Adrenal gland (tissue), 12 donors: ENCODE data around the gene CORO2B. TPM values are rescaled to one million over a fixed set of nuclear protein-coding genes. Genes with fewer than 3 reads are reported as not detected.

ENCODE experiments used
- DNase-seq, 7 donors: peaks; one replicate each; pipeline ENCODE4 v3.0.0-alpha.2; 2019 to 2020
- H3K27ac ChIP-seq, 5 donors: fragments of 200-600 bp; sonication (generic) in 4 of 5; 1 replicate in 3 of 5; 2 replicates in 2 of 5; pipeline versions ENCODE4 v1.5.1 to v1.8.0; 2016 to 2020; ENCODE audit warnings: mild to moderate bottlenecking in 1 of 5
- H3K27me3 ChIP-seq: fragments of 200-600 bp; 2 replicates; pipeline ENCODE4 v1.8.0; 2021
- H3K36me3 ChIP-seq, 2 donors: fragments of 200-600 bp; replicated peaks in 1 of 2; 1 replicate in 1 of 2; 2 replicates in 1 of 2; pipeline versions ENCODE4 v1.5.1 to v1.8.0; 2018 to 2022
- H3K4me1 ChIP-seq, 2 donors: fragments of 200-600 bp; replicated peaks in 1 of 2; 1 replicate in 1 of 2; 2 replicates in 1 of 2; pipeline versions ENCODE4 v1.5.1 to v1.8.0; 2018 to 2021
- H3K4me3 ChIP-seq, 4 donors: fragments of 200-600 bp; sonication (generic) in 3 of 4; one replicate each; pipeline ENCODE4 v1.5.1; 2016 to 2018
- H3K9me3 ChIP-seq, 3 donors: fragments of 200-600 bp; sonication (generic) in 1 of 3; replicated peaks in 1 of 3; 1 replicate in 2 of 3; 2 replicates in 1 of 3; pipeline versions ENCODE4 v1.5.1 to v1.8.0; 2016 to 2021
- CTCF ChIP-seq, 6 experiments: fragments of 450-650 bp in 4 of 6; fragments of 200-600 bp in 2 of 6; sonication (generic) in 1 of 6; IDR thresholded peaks; 1 replicate in 5 of 6; 2 replicates in 1 of 6; pipeline versions ENCODE4 v1.5.1 to v1.8.0; 2016 to 2021; ENCODE audit warnings: antibody characterized with exemption in 6 of 6, mild to moderate bottlenecking in 2 of 6, moderate library complexity in 1 of 6
- POLR2A ChIP-seq, 2 donors: fragments of 450-650 bp; IDR thresholded peaks; one replicate each; pipeline ENCODE4 v1.6.1; 2017; ENCODE audit warnings: antibody characterized with exemption in 2 of 2, mild to moderate bottlenecking in 2 of 2, moderate library complexity in 1 of 2
- WGBS, 4 donors: extraction: QIAGEN DNeasy Blood & Tissue Kit in 2 of 4; methylation state at CpG; one replicate each; pipeline versions ENCODE4 v1.1.5 to v1.1.7; 2013 to 2017; 5-methylcytosine and 5-hydroxymethylcytosine counted together
- intact Hi-C, 2 donors: fragments of 100-400 bp; cut with DNase I; formaldehyde crosslinking; loops; one replicate each; pipeline versions ENCODE4 v1.14.1 to v1.15.0; 2022 to 2023
- polyA plus RNA-seq, 3 donors: library from polyadenylated mRNA; stranded (reverse); fragments of 200-250 nt in 2 of 3; fragments of 350-450 nt in 1 of 3; fragmentation: Illumina TruSeq in 1 of 3; extraction: RNeasy Lipid Tissue Mini Kit (QIAGEN cat#74804) in 1 of 3; gene quantifications; one replicate each; pipeline ENCODE4 v1.2.3, GENCODE V29; 2013 to 2014
- total RNA-seq, 9 donors: library from RNA; depleted of rRNA in 4 of 9; stranded (reverse); fragments of >200 nt in 4 of 9; fragments of 120-200 nt in 1 of 9; fragmentation: NEBNext Ultra II Directional in 1 of 9; extraction: Animal tissue kit (Norgen Biotek cat#: 25700) in 1 of 9; gene quantifications; one replicate each; pipeline versions ENCODE4 v1.1.0 to v1.2.4, GENCODE V29; 2013 to 2023
- donor health status: healthy with polysubstance abuse.
- donor health status: Bipolar disorder and iron deficiency.
- donor health status: DM: yes; HTN: yes; CAD: no.
- donor health status: DM: no; HTN: no; CAD: no.
- donor health status: DM: no; HTN: no; CAD: no.
- donor health status: DM: yes; HTN: yes; CAD: no.

The CORO2B gene
- total and polyA plus RNA-seq, 12 donors: 2.8 to 8.4 (median 4.3) TPM

GRCh38 chr15:68769702-68770101 lies 190.9 kb downstream of the CORO2B start:
- H3K36me3 ChIP-seq: no peaks in the 10 kb centered on the region
- no peaks in the 10 kb centered on the region for H3K9me3 ChIP-seq
- DNase-seq: no peak
- H3K4me1 ChIP-seq: no peaks in the 10 kb centered on the region
- no peaks in the 10 kb centered on the region for H3K27me3 ChIP-seq
- WGBS, 4 donors: 88 to 100% (median 97%) methylated on average over 2 of the region's 2 CpGs; no CpG with 5 or more reads in 1 of the 4 donors
- intact Hi-C loops: no loop called here
- H3K4me3 ChIP-seq: no peak overlapping the region
- no peak overlapping the region for H3K27ac ChIP-seq
- TF ChIP-seq POLR2A (IDR thresholded peaks at IDR 0.05) (no peak), CTCF (IDR thresholded peaks at IDR 0.05) (no peak)

- Histone ChIP-seq H3K27me3 (no peaks in the 10 kb centered on the region), H3K4me3 (no peak overlapping the region), H3K9me3 (no peaks in the 10 kb centered on the region), H3K4me1 (peaks cover 0 to 4% of the 10 kb centered on the region in 2 donors), H3K36me3 (no peaks in the 10 kb centered on the region), H3K27ac (no peak overlapping the region)
- no peak for TF ChIP-seq CTCF (IDR thresholded peaks at IDR 0.05)
- TF ChIP-seq POLR2A (IDR thresholded peaks at IDR 0.05): no peak
- intact Hi-C loops: no loop called here
- DNase-seq: no peak
These were observed 191.4 kb downstream of the CORO2B start for GRCh38 chr15:68770216-68770615.

GRCh38 chr15:68773036-68773435 lies 194.2 kb downstream of the CORO2B start:
- intact Hi-C loops: no loop called here
- Histone ChIP-seq H3K27ac (no peak overlapping the region), H3K9me3 (no peaks in the 10 kb centered on the region), H3K4me1 (peaks cover 0 to 20% of the 10 kb centered on the region in 2 donors), H3K27me3 (no peaks in the 10 kb centered on the region), H3K4me3 (no peak overlapping the region), H3K36me3 (no peaks in the 10 kb centered on the region)
- 77 to 86% (median 81%) methylated on average over 2 of the region's 2 CpGs for WGBS, 4 donors
- TF ChIP-seq POLR2A (IDR thresholded peaks at IDR 0.05) (no peak), CTCF (IDR thresholded peaks at IDR 0.05) (no peak)
- no peak for DNase-seq

- peaks cover 0 to 20% of the 10 kb centered on the region in 2 donors for H3K4me1 ChIP-seq
- no peak for TF ChIP-seq POLR2A (IDR thresholded peaks at IDR 0.05)
- no peak for TF ChIP-seq CTCF (IDR thresholded peaks at IDR 0.05)
- no peak overlapping the region for H3K4me3 ChIP-seq
- H3K36me3 ChIP-seq: peaks cover 0 to 7% of the 10 kb centered on the region in 2 donors
- H3K9me3 ChIP-seq: no peaks in the 10 kb centered on the region
- 91 to 97% (median 94%) methylated on average over 4 of the region's 4 CpGs for WGBS, 4 donors
- no peak for DNase-seq
- intact Hi-C loops: no loop called here
- H3K27ac ChIP-seq: no peak overlapping the region
- H3K27me3 ChIP-seq: no peaks in the 10 kb centered on the region
These were observed 195.3 kb downstream of the CORO2B start for GRCh38 chr15:68774120-68774519.
